B cell (primary cell): ENCODE data around the gene IL7R. TPM values are rescaled to one million over a fixed set of nuclear protein-coding genes. Genes with fewer than 3 reads are reported as not detected.

Source experiments
- ATAC-seq: fragments of 200-7000 bp; cut with Tn5 transposase; one replicate; pipeline ENCODE4 v1.10.0; 2021; ENCODE audit warnings: low read depth, mild to moderate bottlenecking, moderate number of reproducible peaks, moderate library complexity
- CTCF ChIA-PET: fragments of 350-600 bp; sonication (Branson Sonifier 250); formaldehyde crosslinking; loops from one replicate; lab custom pipeline; 2021; ENCODE audit warnings: antibody characterized with exemption, inconsistent platforms; lab: Charles Lee
- POLR2A ChIA-PET: fragments of 350-600 bp; sonication (Branson Sonifier 250); formaldehyde crosslinking; loops from one replicate; lab custom pipeline; 2021; ENCODE audit warnings: antibody characterized with exemption; lab: Charles Lee
- DNase-seq: peaks from one replicate; pipeline ENCODE4 v3.0.0; 2013
- H2AFZ ChIP-seq: 2 replicates; pipeline ENCODE4 v1.6.1; 2012; ENCODE audit warnings: mild to moderate bottlenecking, low read depth, low read length; ENCODE audit not compliant: insufficient read depth, poor library complexity, severe bottlenecking
- H3K27ac ChIP-seq, 2 donors: 1 replicate in 1 of 2; 2 replicates in 1 of 2; pipeline ENCODE4 v1.5.1; 2012 to 2013; ENCODE audit warnings: low read length in 2 of 2, mild to moderate bottlenecking in 2 of 2, moderate library complexity in 1 of 2
- H3K27me3 ChIP-seq, 4 experiments: fragments of 200-600 bp in 1 of 4; sonication (generic) in 1 of 4; replicated peaks in 1 of 4; 1 replicate in 2 of 4; 2 replicates in 2 of 4; pipeline versions ENCODE4 v1.6.1 to v1.7.0; 2013 to 2016; ENCODE audit warnings: low read length in 3 of 4, mild to moderate bottlenecking in 2 of 4, mixed read lengths in 1 of 4, moderate library complexity in 1 of 4; ENCODE audit not compliant: insufficient read depth in 4 of 4, control insufficient read depth in 3 of 4; ENCODE audit errors: control extremely low read depth in 1 of 4
- H3K36me3 ChIP-seq, 2 experiments: replicated peaks in 1 of 2; 1 replicate in 1 of 2; 2 replicates in 1 of 2; pipeline versions ENCODE4 v1.6.1 to v1.7.1; 2013; ENCODE audit warnings: low read length in 1 of 2; ENCODE audit not compliant: insufficient read depth in 2 of 2, control insufficient read depth in 1 of 2; ENCODE audit errors: control extremely low read depth in 1 of 2, extremely low read depth in 1 of 2
- H3K4me1 ChIP-seq, 2 donors: fragments of 200-600 bp in 1 of 2; sonication (generic) in 1 of 2; 1 replicate in 1 of 2; 2 replicates in 1 of 2; pipeline versions ENCODE4 v1.5.1 to v1.6.1; 2013 to 2017; ENCODE audit warnings: low read length in 2 of 2; ENCODE audit not compliant: control insufficient read depth in 2 of 2, insufficient read depth in 2 of 2
- H3K4me2 ChIP-seq: replicated peaks from 2 replicates; pipeline ENCODE3; 2012; ENCODE audit warnings: mild to moderate bottlenecking, low read depth, low read length; ENCODE audit not compliant: poor library complexity, severe bottlenecking
- H3K4me3 ChIP-seq, 5 experiments: fragments of 200-600 bp in 1 of 5; sonication (generic) in 1 of 5; 1 replicate in 3 of 5; 2 replicates in 2 of 5; pipeline versions ENCODE4 v1.5.1 to v1.7.0; 2011 to 2016; ENCODE audit warnings: low read length in 4 of 5, mild to moderate bottlenecking in 4 of 5, low read depth in 2 of 5, control low read depth in 1 of 5, moderate library complexity in 1 of 5; ENCODE audit not compliant: insufficient read depth in 1 of 5; ENCODE audit errors: control extremely low read depth in 1 of 5, extremely low read depth in 1 of 5
- H3K79me2 ChIP-seq: fragments of 200-600 bp; sonication (generic); one replicate; pipeline ENCODE4 v1.6.0; 2016; ENCODE audit warnings: low read length; ENCODE audit not compliant: control insufficient read depth, insufficient read depth
- H3K9ac ChIP-seq: fragments of 200-600 bp; sonication (generic); 2 replicates; pipeline ENCODE4 v1.6.1; 2017; ENCODE audit warnings: mild to moderate bottlenecking, low read length, moderate library complexity
- H3K9me3 ChIP-seq, 3 donors: one replicate each; pipeline versions ENCODE4 v1.6.1 to v1.7.1; 2013; ENCODE audit warnings: low read length in 2 of 3; ENCODE audit not compliant: control insufficient read depth in 2 of 3, insufficient read depth in 1 of 3; ENCODE audit errors: control extremely low read depth in 1 of 3
- H4K20me1 ChIP-seq: 2 replicates; pipeline ENCODE4 v1.6.0; 2012; ENCODE audit warnings: mild to moderate bottlenecking, low read length; ENCODE audit not compliant: insufficient read depth, control insufficient read depth, poor library complexity, severe bottlenecking
- H3K27ac Mint-ChIP-seq: one replicate; pipeline ENCODE4 v1.8.0; 2021; ENCODE audit warnings: mixed read lengths
- H3K27me3 Mint-ChIP-seq: one replicate; pipeline ENCODE4 v1.8.0; 2021; ENCODE audit warnings: mixed read lengths
- H3K4me1 Mint-ChIP-seq: one replicate; pipeline ENCODE4 v1.8.0; 2021; ENCODE audit warnings: mixed read lengths
- H3K4me3 Mint-ChIP-seq: one replicate; pipeline ENCODE4 v1.8.0; 2021; ENCODE audit warnings: mixed read lengths
- H3K9me3 Mint-ChIP-seq: one replicate; pipeline ENCODE4 v1.8.0; 2022; ENCODE audit warnings: mixed read lengths; ENCODE audit not compliant: insufficient read depth
- CTCF ChIP-seq: fragments of 200-600 bp; IDR thresholded peaks from one replicate; pipeline ENCODE4 v1.8.0; 2022; ENCODE audit warnings: antibody characterized with exemption, mild to moderate bottlenecking
- EZH2 ChIP-seq: IDR thresholded peaks from 2 replicates; pipeline ENCODE4 v1.6.1; 2012; ENCODE audit warnings: borderline replicate concordance, low read depth, mild to moderate bottlenecking, moderate library complexity, low read length; ENCODE audit not compliant: insufficient read depth, poor library complexity, severe bottlenecking
- WGBS: methylation state at CpG from one replicate; pipeline ENCODE4 v1.1.5; 2013; ENCODE audit warnings: missing lambda C conversion rate; ENCODE audit not compliant: insufficient coverage; 5-methylcytosine and 5-hydroxymethylcytosine counted together
- intact Hi-C: fragments of 100-400 bp; cut with micrococcal nuclease; formaldehyde crosslinking; loops from one replicate; pipeline ENCODE4 v1.10.0; 2022
- polyA plus RNA-seq: library from polyadenylated mRNA; depleted of rRNA; stranded (reverse); fragments of >200 nt; gene quantifications from 2 replicates; pipeline ENCODE4 v1.2.3, GENCODE V29; 2012
- total RNA-seq, 2 donors: library from RNA; stranded (reverse); fragments of 120-200 nt in 1 of 2; gene quantifications; 1 replicate in 1 of 2; 2 replicates in 1 of 2; pipeline versions ENCODE4 v1.2.3 to v1.2.4, GENCODE V29; 2013 to 2022

IL7R gene
- total and polyA plus RNA-seq, 2 donors (not counting 1 experiment from before 2014, with no cell fraction given), result 2.4 TPM

- no peaks in the 10 kb centered on the region for H3K9me3 ChIP-seq
- DNase-seq, result no peak
- H3K79me2 ChIP-seq, result no peaks in the 10 kb centered on the region
- no peaks in the 10 kb centered on the region for H4K20me1 ChIP-seq
- H3K36me3 ChIP-seq, result no peaks in the 10 kb centered on the region
- intact Hi-C loops, result no loop called here
- ChIA-PET POLR2A (no interaction called here), CTCF (no interaction called here)
- H3K27ac Mint-ChIP-seq, result no peak overlapping the region
- no peaks in the 10 kb centered on the region for H3K9me3 Mint-ChIP-seq
- H3K27me3 Mint-ChIP-seq, result no peaks in the 10 kb centered on the region
- no peaks in the 10 kb centered on the region for H3K4me1 Mint-ChIP-seq
- no peak overlapping the region for H3K4me3 ChIP-seq
- H3K27ac ChIP-seq, result no peak overlapping the region
- no peak overlapping the region for H3K4me3 Mint-ChIP-seq
- no peak overlapping the region for H3K4me2 ChIP-seq
- no peaks in the 10 kb centered on the region for H3K4me1 ChIP-seq
- no peak for ATAC-seq
- no peak for TF ChIP-seq CTCF
- TF ChIP-seq EZH2, result no peak
- H3K9ac ChIP-seq, result no peak overlapping the region
- no CpG with 5 or more reads among the region's 5 CpGs for WGBS
- H3K27me3 ChIP-seq, result peaks cover 0 to 2% (median 0%) of the 10 kb centered on the region in 4 experiments
- H2AFZ ChIP-seq, result no peak overlapping the region
Measured at GRCh38 chr5:35894131-35894530, 37.4 kb downstream of the IL7R start.

- no peaks in the 10 kb centered on the region for H3K79me2 ChIP-seq
- H3K4me3 Mint-ChIP-seq, result no peak overlapping the region
- H3K4me1 Mint-ChIP-seq, result no peaks in the 10 kb centered on the region
- peaks cover 2% of the 10 kb centered on the region for H3K27me3 Mint-ChIP-seq
- no peaks in the 10 kb centered on the region for H3K9me3 Mint-ChIP-seq
- 83% methylated on average over 4 of the region's 7 CpGs for WGBS
- no peak for DNase-seq
- no peaks in the 10 kb centered on the region for H3K36me3 ChIP-seq
- no peaks in the 10 kb centered on the region for H4K20me1 ChIP-seq
- CTCF ChIA-PET, result no interaction called here
- no peak overlapping the region for H2AFZ ChIP-seq
- H3K27me3 ChIP-seq, result peaks cover 0 to 2% (median 0%) of the 10 kb centered on the region in 4 experiments
- H3K4me1 ChIP-seq, result no peaks in the 10 kb centered on the region
- intact Hi-C loops, result no loop called here
- TF ChIP-seq EZH2 (no peak), CTCF (no peak)
- ATAC-seq, result no peak
- H3K27ac ChIP-seq, result no peak overlapping the region
- H3K4me3 ChIP-seq, result no peak overlapping the region
- POLR2A ChIA-PET, result no interaction called here
- H3K9me3 ChIP-seq, result no peaks in the 10 kb centered on the region
- H3K9ac ChIP-seq, result no peak overlapping the region
- no peak overlapping the region for H3K27ac Mint-ChIP-seq
- no peak overlapping the region for H3K4me2 ChIP-seq
Measured at GRCh38 chr5:35898952-35899660, 42.4 kb downstream of the IL7R start.
